ENCODE measurements around the gene CBX2. TPM values are rescaled to one million over a fixed set of nuclear protein-coding genes. Genes with fewer than 3 reads are reported as not detected.

Gene CBX2
- total RNA-seq, 4 donors from 2014 or later = 0.54 to 1.7 (median 1.1) TPM

- H3K27ac ChIP-seq = no peak overlapping the region
- H3K9me3 ChIP-seq = no peaks in the 10 kb centered on the region
These were observed 1.2 kb downstream of the CBX2 start for GRCh38 chr17:79779084-79779529.

GRCh38 chr17:79779661-79780365 is 1.9 kb downstream of the CBX2 start:
- DNase-seq = no peak
- TF ChIP-seq CTCF (IDR thresholded peaks at IDR 0.05) (no peak), POLR2A (IDR thresholded peaks at IDR 0.05) (no peak)
- intact Hi-C loops (cut with DNase I) = no loop called here
- Histone ChIP-seq H3K9me3 (no peaks in the 10 kb centered on the region), H3K36me3 (no peaks in the 10 kb centered on the region), H3K4me1 (peaks cover 7 to 18% of the 10 kb centered on the region in 2 donors), H3K4me3 (replicated peaks in 1 of 3) (no peak overlapping the region), H3K27me3 (no peaks in the 10 kb centered on the region), H3K27ac (no peak overlapping the region)
- 89 to 91% methylated on average over 10 of the region's 10 CpGs for WGBS, 2 donors

More at GRCh38 chr17:79779084-79779529, 1.2 kb downstream of the CBX2 start:
- Histone ChIP-seq H3K27me3 (no peaks in the 10 kb centered on the region), H3K36me3 (no peaks in the 10 kb centered on the region), H3K4me3 (replicated peaks in 1 of 3) (no peak overlapping the region), H3K4me1 (peaks cover 7 to 18% of the 10 kb centered on the region in 2 donors)
- no peak for TF ChIP-seq POLR2A (IDR thresholded peaks at IDR 0.05)
- no peak for TF ChIP-seq CTCF (IDR thresholded peaks at IDR 0.05)
- WGBS, 2 donors = 50 to 58% methylated on average over 11 to 17 of the region's 17 CpGs
- no peak for DNase-seq
- intact Hi-C loops (cut with DNase I) = no loop called here

- Histone ChIP-seq H3K27ac (no peak overlapping the region), H3K36me3 (no peaks in the 10 kb centered on the region), H3K4me3 (replicated peaks in 1 of 3) (no peak overlapping the region), H3K27me3 (no peaks in the 10 kb centered on the region), H3K4me1 (peaks cover 7 to 18% of the 10 kb centered on the region in 2 donors), H3K9me3 (no peaks in the 10 kb centered on the region)
- DNase-seq = no peak
- no peak for TF ChIP-seq POLR2A (IDR thresholded peaks at IDR 0.05)
- TF ChIP-seq CTCF (IDR thresholded peaks at IDR 0.05) = no peak
- 76 to 92% methylated on average over 11 to 12 of the region's 12 CpGs for WGBS, 2 donors
- intact Hi-C loops (cut with DNase I) = no loop called here
These were observed 3.2 kb downstream of the CBX2 start for GRCh38 chr17:79781012-79781650.

GRCh38 chr17:79781736-79782575 is 4.0 kb downstream of the CBX2 start:
- intact Hi-C loops (cut with DNase I) = no loop called here

More at GRCh38 chr17:79781736-79782575, 4.0 kb downstream of the CBX2 start:
- WGBS, 2 donors = 87 to 91% methylated on average over 25 to 27 of the region's 27 CpGs
- DNase-seq = no peak
- no peak overlapping the region for H3K27ac ChIP-seq
- H3K4me1 ChIP-seq = peaks cover 6 to 13% of the 10 kb centered on the region in 2 donors
- H3K27me3 ChIP-seq = no peaks in the 10 kb centered on the region
- no peaks in the 10 kb centered on the region for H3K9me3 ChIP-seq
- H3K4me3 ChIP-seq (replicated peaks in 1 of 3) = no peak overlapping the region
- TF ChIP-seq POLR2A (IDR thresholded peaks at IDR 0.05) (no peak), CTCF (IDR thresholded peaks at IDR 0.05) (no peak)
- no peaks in the 10 kb centered on the region for H3K36me3 ChIP-seq
